ENCODE data around the gene PPP1R9A. TPM values are rescaled to one million over a fixed set of nuclear protein-coding genes. Genes with fewer than 3 reads are reported as not detected.

PPP1R9A gene
- polyA plus RNA-seq, 1 donor (not counting 4 experiments of a cell fraction or from before 2014, with no cell fraction given): 0.01 TPM

GRCh38 chr7:95190515-95190914 lies 283.1 kb downstream of the PPP1R9A start:
- dilution Hi-C loops (cut with MboI; ENCODE audit: extremely low pct_ligation_motif_present, low sequenced_read_pairs): no loop called here
- Histone ChIP-seq H3K9me3 (ENCODE audit: control insufficient read depth, low read depth, low read length) (no peaks in the 10 kb centered on the region), H3K9me1 (ENCODE audit: control insufficient read depth, extremely low read depth, insufficient read depth, low read length) (no peaks in the 10 kb centered on the region), H4K20me1 (ENCODE audit: control insufficient read depth, extremely low read depth, insufficient read depth, low read length) (no peaks in the 10 kb centered on the region), H3K27me3 (ENCODE audit: control insufficient read depth, extremely low read depth, insufficient read depth, low read length) (no peaks in the 10 kb centered on the region), H3K4me2 (ENCODE audit: control insufficient read depth, extremely low read depth, insufficient read depth, low read depth, low read length) (no peak overlapping the region), H3K4me1 (ENCODE audit: control insufficient read depth, extremely low read depth, insufficient read depth, low read length) (no peaks in the 10 kb centered on the region), H3K4me3 (ENCODE audit: control insufficient read depth in 2 of 3, extremely low read depth in 1 of 3, insufficient read depth in 2 of 3, low read depth in 1 of 3, low read length in 3 of 3) (no peak overlapping the region), H3K27ac (ENCODE audit: control insufficient read depth, insufficient read depth, low read length) (no peak overlapping the region), H3K36me3 (ENCODE audit: control insufficient read depth in 2 of 2, extremely low read depth in 1 of 2, insufficient read depth in 2 of 2, low read length in 2 of 2) (no peaks in the 10 kb centered on the region), H2AFZ (ENCODE audit: control insufficient read depth, low read length) (no peak overlapping the region), H3K79me2 (ENCODE audit: control insufficient read depth, insufficient read depth, low read length) (no peaks in the 10 kb centered on the region), H3K9ac (ENCODE audit: control insufficient read depth, extremely low read depth, insufficient read depth, low read length) (no peak overlapping the region)
- DNase-seq (ENCODE audit: low read depth, low spot score) (no peak), FAIRE-seq (no peak)
- TF ChIP-seq EZH2 (IDR thresholded peaks at IDR 0.05; ENCODE audit: low read length) (no peak), CTCF (optimal IDR thresholded peaks at IDR 0.05 in 1 of 3, IDR thresholded peaks at IDR 0.05 in 1 of 3, conservative IDR thresholded peaks at IDR 0.05 in 1 of 3; ENCODE audit: extremely low read depth in 1 of 3, insufficient read depth in 2 of 3, low read length in 3 of 3) (no peak)

- no peaks in the 10 kb centered on the region for H3K36me3 ChIP-seq (ENCODE audit: control insufficient read depth in 2 of 2, extremely low read depth in 1 of 2, insufficient read depth in 2 of 2, low read length in 2 of 2)
- no peak overlapping the region for H2AFZ ChIP-seq (ENCODE audit: control insufficient read depth, low read length)
- no peaks in the 10 kb centered on the region for H3K27me3 ChIP-seq (ENCODE audit: control insufficient read depth, extremely low read depth, insufficient read depth, low read length)
- no peaks in the 10 kb centered on the region for H3K9me1 ChIP-seq (ENCODE audit: control insufficient read depth, extremely low read depth, insufficient read depth, low read length)
- no peaks in the 10 kb centered on the region for H3K79me2 ChIP-seq (ENCODE audit: control insufficient read depth, insufficient read depth, low read length)
- no peaks in the 10 kb centered on the region for H3K9me3 ChIP-seq (ENCODE audit: control insufficient read depth, low read depth, low read length)
- no peaks in the 10 kb centered on the region for H4K20me1 ChIP-seq (ENCODE audit: control insufficient read depth, extremely low read depth, insufficient read depth, low read length)
- no peak for TF ChIP-seq CTCF (optimal IDR thresholded peaks at IDR 0.05 in 1 of 3, IDR thresholded peaks at IDR 0.05 in 1 of 3, conservative IDR thresholded peaks at IDR 0.05 in 1 of 3; ENCODE audit: extremely low read depth in 1 of 3, insufficient read depth in 2 of 3, low read length in 3 of 3)
- no peak overlapping the region for H3K9ac ChIP-seq (ENCODE audit: control insufficient read depth, extremely low read depth, insufficient read depth, low read length)
- H3K27ac ChIP-seq (ENCODE audit: control insufficient read depth, insufficient read depth, low read length): no peak overlapping the region
- no peak overlapping the region for H3K4me2 ChIP-seq (ENCODE audit: control insufficient read depth, extremely low read depth, insufficient read depth, low read depth, low read length)
- no peak overlapping the region for H3K4me3 ChIP-seq (ENCODE audit: control insufficient read depth in 2 of 3, extremely low read depth in 1 of 3, insufficient read depth in 2 of 3, low read depth in 1 of 3, low read length in 3 of 3)
- no peak for DNase-seq (ENCODE audit: low read depth, low spot score)
- H3K4me1 ChIP-seq (ENCODE audit: control insufficient read depth, extremely low read depth, insufficient read depth, low read length): no peaks in the 10 kb centered on the region
- dilution Hi-C loops (cut with MboI; ENCODE audit: extremely low pct_ligation_motif_present, low sequenced_read_pairs): no loop called here
- no peak for FAIRE-seq
Measured at GRCh38 chr7:95191795-95192194, 284.4 kb downstream of the PPP1R9A start.

Measured in keratinocyte (primary cell).